ES-I3 (cell line): ENCODE results near the gene C1QL1.

Experiments used
- H3K36me3 ChIP-seq: 2 replicates; pipeline ENCODE4 v1.6.1; 2013; ENCODE audit warnings: mild to moderate bottlenecking, low read length, control low read depth, moderate library complexity; ENCODE audit not compliant: insufficient read depth
- H3K4me1 ChIP-seq: 2 replicates; pipeline ENCODE4 v1.6.1; 2013; ENCODE audit warnings: mild to moderate bottlenecking, control low read depth, low read length; ENCODE audit not compliant: insufficient read depth
- H3K9ac ChIP-seq: 2 replicates; pipeline ENCODE4 v1.6.1; 2013; ENCODE audit warnings: low read depth, mild to moderate bottlenecking, low read length, moderate library complexity
- H3K9me3 ChIP-seq: 2 replicates; pipeline ENCODE4 v1.6.1; 2013; ENCODE audit warnings: mild to moderate bottlenecking, low read length, moderate library complexity; ENCODE audit not compliant: control insufficient read depth, insufficient read depth

Gene C1QL1

DNA sequence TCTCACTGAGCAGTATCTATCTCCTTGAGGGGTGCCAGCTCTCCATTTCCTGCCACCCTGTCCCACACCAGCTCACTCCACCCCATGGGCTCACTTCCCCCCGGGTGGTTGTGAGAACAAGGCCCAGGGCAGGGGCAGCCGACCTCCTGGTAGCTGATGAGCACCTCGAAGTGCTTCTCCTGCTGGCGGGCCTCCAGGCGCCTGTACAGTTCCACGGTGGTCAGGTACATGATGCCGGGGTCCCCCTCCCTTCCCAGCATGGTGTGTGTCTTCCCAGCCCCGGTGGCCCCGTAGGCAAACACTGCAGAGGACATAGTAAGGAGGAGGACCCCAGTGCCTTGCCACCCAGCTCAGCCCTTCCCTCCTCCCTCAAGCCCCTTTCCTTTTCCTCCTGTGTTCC lies 33.0 kb downstream of the C1QL1 start:
- H3K9me3 ChIP-seq, result no peaks in the 10 kb centered on the region
- no peaks in the 10 kb centered on the region for H3K4me1 ChIP-seq
- peaks cover 31% of the 10 kb centered on the region for H3K36me3 ChIP-seq
- no peak overlapping the region for H3K9ac ChIP-seq

GRCh38 chr17:44934745-44935105 lies 33.4 kb downstream of the C1QL1 start:
- H3K4me1 ChIP-seq, result no peaks in the 10 kb centered on the region
- H3K9ac ChIP-seq, result no peak overlapping the region
- H3K36me3 ChIP-seq, result peaks cover 31% of the 10 kb centered on the region
- no peaks in the 10 kb centered on the region for H3K9me3 ChIP-seq

DNA sequence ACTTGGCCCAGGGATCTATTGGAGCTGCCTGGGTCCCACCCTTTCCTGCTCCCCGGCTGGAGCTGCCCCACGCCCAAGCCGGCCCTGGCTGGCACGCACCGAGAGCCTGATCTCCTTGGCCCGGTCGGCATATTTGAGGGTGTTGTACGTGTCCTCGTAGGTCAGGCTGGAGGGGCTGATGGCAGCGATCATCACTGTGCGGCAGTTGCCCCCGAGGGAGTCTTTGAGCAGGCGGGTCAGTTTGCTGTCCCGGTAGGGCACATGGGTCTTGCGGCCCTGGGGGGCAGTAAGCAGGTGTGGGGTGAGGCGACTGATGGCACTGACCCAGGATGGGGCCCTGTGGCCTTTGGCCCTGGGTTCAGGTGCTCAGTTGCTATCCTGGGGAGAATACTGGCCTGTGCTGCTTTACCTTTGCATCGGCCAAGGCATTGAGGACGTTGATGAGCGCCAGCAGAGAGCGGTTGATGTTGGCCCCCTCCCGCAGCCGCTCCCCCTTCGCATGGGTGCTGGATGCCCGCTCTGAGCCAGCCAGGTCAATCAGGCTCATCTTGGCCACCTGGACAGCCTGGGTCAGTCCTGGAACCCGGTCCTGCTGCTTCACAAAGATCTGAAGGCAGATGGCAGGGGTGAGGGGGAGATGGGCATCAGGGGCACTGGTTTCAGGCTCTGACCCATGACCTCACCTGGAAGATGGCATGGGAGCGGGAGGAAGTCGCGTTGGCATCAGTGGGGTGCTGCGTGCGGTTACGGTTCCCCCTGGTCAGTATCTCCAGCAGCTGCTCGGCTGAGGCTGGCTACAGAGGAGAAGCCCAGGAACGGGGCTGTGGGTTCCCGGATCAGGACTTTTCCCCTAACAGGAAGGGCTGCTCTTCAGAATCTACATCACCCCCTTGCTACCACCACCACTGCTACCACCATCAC lies 34.0 kb downstream of the C1QL1 start:
- Histone ChIP-seq H3K9me3 (no peaks in the 10 kb centered on the region), H3K4me1 (no peaks in the 10 kb centered on the region), H3K36me3 (peaks cover 36% of the 10 kb centered on the region), H3K9ac (no peak overlapping the region)

DNA sequence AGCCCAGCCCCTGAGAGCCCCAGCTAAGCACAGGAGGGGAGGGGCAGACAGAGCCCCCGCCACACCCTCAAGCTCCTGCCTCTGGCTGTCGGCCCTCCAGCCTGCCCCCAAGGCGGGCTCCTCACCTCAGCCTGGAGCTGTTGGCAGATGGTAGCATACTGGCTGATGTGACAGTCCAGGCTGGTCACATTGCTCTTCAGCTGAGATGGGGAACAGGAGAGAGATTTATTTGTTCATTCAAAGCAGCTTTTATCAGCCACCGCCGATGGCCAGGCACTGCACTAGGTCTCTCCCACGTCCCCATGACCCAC lies 35.4 kb downstream of the C1QL1 start:
- H3K36me3 ChIP-seq, result peaks cover 49% of the 10 kb centered on the region
- H3K9me3 ChIP-seq, result no peaks in the 10 kb centered on the region
- no peaks in the 10 kb centered on the region for H3K4me1 ChIP-seq

DNA sequence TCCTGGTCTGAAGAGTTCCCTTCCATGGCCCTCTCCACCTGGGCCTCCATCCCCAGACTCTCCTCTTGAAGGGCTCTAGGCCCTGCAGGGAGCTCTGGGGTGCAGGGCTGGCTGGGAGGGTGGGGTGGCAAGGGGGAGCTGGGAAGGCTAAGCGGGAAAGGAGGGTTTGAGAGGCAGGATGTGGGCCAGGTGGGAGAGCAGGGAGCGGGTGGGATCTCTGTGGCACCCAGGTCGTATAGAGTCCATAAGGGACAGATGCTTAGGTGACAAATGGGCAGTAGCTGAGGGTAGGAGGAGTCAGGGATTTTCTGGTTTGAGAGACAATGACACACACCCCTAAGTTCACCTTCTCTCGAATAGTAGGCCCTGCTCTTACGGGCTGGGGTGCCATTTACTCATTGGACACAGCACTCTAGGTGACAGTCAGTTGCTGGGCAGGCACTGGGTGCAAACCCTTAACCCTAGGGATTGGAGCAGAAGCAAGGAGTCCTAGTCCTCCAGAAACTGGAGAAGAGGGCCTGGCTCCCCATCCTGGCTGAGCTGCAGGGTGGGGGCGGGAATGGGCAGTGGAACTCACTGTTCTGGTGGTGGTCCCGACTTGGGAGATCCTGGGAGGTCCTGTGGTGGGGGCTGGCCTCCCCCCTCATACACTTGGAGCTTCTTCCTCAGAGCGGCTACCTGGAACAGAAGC lies 35.9 kb downstream of the C1QL1 start:
- no peaks in the 10 kb centered on the region for H3K4me1 ChIP-seq
- no peak overlapping the region for H3K9ac ChIP-seq
- peaks cover 54% of the 10 kb centered on the region for H3K36me3 ChIP-seq

More for the DNA sequence above, 35.4 kb downstream of the C1QL1 start:
- no peak overlapping the region for H3K9ac ChIP-seq

DNA sequence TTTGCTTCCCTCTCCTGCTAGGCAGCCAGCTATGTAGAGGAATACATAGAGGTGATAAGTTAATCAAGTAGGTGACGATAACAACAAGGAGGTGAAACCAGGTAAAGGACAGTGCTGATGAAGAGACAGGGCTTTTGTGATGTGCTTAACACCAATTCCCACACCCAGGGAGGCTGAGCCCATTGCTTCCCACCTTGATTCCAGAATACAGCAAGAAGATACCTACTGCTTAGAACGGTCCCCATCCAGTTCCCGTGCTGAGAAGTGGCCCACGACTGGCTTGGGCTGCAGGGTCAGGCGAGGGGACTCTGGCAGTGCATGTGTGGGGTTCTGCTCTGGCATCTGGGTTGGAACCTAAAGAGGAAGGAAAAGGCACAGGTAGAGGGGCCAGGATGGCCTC lies 36.7 kb downstream of the C1QL1 start:
- peaks cover 56% of the 10 kb centered on the region for H3K36me3 ChIP-seq
- no peaks in the 10 kb centered on the region for H3K4me1 ChIP-seq
- no peak overlapping the region for H3K9ac ChIP-seq
- H3K9me3 ChIP-seq, result no peaks in the 10 kb centered on the region

More for the DNA sequence above, 35.9 kb downstream of the C1QL1 start:
- H3K9me3 ChIP-seq, result no peaks in the 10 kb centered on the region

GRCh38 chr17:44930667-44931066 lies 37.4 kb downstream of the C1QL1 start:
- Histone ChIP-seq H3K9me3 (no peaks in the 10 kb centered on the region), H3K4me1 (no peaks in the 10 kb centered on the region), H3K36me3 (peaks cover 57% of the 10 kb centered on the region), H3K9ac (no peak overlapping the region)

DNA sequence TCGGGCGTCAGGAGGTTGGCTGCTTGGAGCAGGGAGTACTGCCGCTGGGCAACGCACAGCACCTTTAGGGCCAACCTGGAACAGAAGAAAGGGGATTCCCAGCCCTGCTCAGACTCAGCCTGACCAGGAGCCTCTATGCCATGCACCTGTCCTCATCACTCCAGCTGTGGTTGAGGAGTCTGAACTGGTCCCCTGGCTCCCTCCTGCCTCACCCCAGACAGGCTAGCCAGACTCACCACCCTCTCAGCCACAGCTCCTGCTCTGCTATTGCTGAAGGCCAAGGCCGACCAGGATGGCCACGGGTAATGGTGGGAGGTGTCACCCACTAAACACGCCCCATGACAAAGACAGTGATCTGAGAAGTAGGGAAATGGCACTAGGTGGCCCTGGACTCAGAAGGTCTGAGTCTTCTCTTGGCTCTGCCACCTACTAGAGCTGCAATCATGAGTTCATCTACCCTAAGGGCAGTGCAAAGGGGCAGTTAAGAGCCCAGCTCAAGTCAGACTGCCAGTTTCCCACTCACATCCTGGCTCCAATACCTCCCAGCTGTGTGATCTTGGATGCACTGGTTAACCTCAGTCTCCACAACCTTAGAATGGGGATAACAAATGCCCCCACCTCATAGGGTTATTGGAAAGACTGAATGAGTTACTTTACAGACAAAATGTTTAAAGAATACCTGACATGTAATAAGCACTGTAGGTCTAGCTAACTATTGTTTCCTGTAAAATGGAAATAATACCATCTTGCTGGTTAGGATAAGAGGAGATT lies 39.0 kb downstream of the C1QL1 start:
- no peaks in the 10 kb centered on the region for H3K4me1 ChIP-seq
- H3K9me3 ChIP-seq, result no peaks in the 10 kb centered on the region
- H3K9ac ChIP-seq, result no peak overlapping the region
- peaks cover 57% of the 10 kb centered on the region for H3K36me3 ChIP-seq

GRCh38 chr17:44928136-44928535 lies 40.0 kb downstream of the C1QL1 start:
- peaks cover 53% of the 10 kb centered on the region for H3K36me3 ChIP-seq
- H3K9me3 ChIP-seq, result no peaks in the 10 kb centered on the region
- H3K9ac ChIP-seq, result no peak overlapping the region
- H3K4me1 ChIP-seq, result no peaks in the 10 kb centered on the region

DNA sequence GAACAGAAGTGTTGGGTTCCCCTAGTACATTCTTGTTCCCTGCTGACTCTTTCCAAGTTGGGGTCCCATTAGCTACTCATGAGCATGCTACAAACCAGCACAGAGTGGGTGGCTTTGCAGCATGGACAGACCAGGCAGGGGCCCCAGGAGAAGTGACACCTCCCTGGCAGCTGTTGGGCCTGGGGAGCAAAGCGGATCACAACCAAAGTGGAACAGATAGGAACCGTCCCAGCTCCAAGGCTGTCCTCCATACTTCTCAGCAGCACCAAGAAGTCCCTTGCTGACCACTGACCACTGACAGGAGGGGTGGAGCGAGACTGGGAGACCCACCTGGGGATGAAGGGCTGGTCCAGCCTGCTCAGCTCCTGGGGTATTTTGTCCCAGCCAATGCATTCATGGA lies 40.4 kb downstream of the C1QL1 start:
- peaks cover 49% of the 10 kb centered on the region for H3K36me3 ChIP-seq

DNA sequence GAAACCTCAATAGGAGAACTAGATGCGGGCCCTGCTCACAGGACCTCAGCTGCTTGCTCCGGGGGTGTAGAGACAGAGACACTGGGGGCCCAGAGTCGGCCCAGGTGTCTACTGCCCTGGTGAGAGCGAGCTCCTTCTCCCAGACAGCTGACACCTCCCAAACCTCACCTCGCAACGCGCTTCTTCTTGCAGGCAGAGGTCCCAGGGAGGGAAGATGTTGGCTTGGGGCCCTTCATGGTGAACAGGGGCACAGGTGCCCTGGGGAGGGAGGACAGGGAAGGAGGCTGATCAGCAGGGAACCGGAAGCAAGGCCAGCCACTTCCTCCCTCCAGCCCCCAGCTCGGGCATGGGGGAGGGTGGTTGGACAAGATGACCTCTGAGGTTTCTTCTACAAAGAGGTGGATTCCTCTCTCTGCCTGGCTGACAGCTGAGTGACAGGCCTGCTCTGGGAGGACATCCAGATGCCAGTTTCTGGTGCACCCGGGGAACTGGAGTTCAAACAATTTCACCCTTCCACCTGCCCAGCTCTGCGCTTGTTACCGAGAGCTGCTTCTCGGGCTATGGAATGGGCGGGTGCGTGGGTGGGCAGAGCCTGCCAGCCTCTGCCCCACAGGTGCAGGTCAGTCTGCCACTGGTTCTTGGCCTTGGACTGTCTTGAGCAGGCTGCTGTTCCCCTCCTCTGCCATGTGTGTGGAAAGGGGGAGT lies 41.1 kb downstream of the C1QL1 start:
- Histone ChIP-seq H3K36me3 (peaks cover 45% of the 10 kb centered on the region), H3K9me3 (no peaks in the 10 kb centered on the region), H3K9ac (no peak overlapping the region), H3K4me1 (no peaks in the 10 kb centered on the region)

More for the DNA sequence above, 40.4 kb downstream of the C1QL1 start:
- Histone ChIP-seq H3K4me1 (no peaks in the 10 kb centered on the region), H3K9ac (no peak overlapping the region), H3K9me3 (no peaks in the 10 kb centered on the region)

DNA sequence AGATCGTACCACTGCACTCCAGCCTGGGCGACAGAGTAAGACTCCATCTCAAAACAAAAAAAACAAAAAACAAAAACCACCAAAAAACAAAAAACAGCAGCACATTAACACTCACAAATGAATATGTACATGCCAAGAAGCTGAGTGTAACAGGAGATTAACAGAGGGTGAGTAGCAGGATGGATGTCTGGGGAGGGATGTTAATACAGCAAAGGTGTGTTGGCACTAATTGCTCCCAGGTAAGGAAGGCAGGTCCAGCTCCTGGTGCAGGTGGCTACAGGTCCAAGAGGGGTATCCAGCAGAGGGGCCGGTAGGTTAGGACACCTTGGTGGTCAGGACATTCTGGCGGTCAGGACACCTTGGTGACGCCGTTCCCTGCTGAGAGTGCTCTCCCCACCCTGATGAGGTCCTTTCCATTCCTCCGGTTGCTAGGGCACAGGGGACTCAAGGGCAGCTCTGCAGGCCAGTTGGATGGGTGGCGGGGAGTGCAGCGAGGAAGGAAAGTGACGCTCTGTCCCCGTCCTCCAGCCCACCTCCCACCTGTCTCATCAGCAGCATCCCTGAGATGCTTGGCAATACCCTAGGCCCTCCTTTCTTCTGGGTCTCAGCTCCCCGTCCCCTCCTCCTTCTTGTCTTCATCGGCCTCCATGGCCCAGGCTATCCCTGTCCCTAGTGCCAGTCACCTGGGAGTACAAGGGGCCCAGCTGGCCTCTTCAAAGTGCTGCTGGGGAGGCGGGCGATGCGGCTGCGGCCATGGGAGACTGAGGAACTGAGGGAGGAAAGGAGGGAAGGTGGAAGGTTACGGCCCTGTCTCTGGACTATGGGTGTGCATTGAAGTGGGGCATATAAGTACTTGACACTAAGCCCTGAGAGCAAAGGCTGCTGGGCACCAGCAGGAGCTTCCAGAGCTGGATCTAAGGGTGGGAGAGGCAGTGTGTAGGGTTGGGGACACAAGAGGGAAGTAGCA lies 42.1 kb downstream of the C1QL1 start:
- Histone ChIP-seq H3K4me1 (peaks cover 3% of the 10 kb centered on the region), H3K9me3 (no peaks in the 10 kb centered on the region), H3K36me3 (peaks cover 36% of the 10 kb centered on the region), H3K9ac (no peak overlapping the region)

DNA sequence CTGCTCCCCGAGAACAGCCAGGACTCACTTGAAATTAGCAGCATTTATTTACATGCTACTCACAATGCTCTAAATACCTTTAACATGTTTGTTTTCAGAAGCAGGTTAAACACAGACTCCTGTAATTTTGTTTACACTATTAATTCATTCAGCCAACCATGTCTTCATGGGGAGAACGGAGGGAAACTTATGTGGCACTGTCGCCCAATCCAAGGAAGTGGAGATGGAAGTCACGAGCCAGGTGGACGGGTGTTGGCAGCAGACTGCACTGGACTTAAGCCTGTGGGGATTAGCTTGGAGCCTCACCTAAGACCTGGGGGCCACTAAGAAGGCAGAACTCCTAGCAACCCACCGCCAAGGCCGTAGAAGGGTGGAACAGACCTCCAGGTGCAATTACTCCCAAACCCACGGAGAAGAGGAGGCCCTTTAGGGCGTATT lies 44.0 kb downstream of the C1QL1 start:
- Histone ChIP-seq H3K9me3 (no peaks in the 10 kb centered on the region), H3K9ac (no peak overlapping the region), H3K36me3 (peaks cover 25% of the 10 kb centered on the region)

More for the DNA sequence above, 44.0 kb downstream of the C1QL1 start:
- H3K4me1 ChIP-seq, result peaks cover 12% of the 10 kb centered on the region
